T-helper 2 cell treated with Interferon-gamma antibody and Interleukin-4, amounts not matched to agents 5 μg/mL and 100 μg/mL, for 36 hours (primary cell): ENCODE results near the gene NCAPH2.
A peak's percentile ranks its signal among the peaks of the same experiment; 100 is the strongest.

ENCODE experiments used
- DNase-seq: peaks from one replicate; pipeline ENCODE4 v3.0.0; 2021; ENCODE audit warnings: low spot score
- H3K27ac Mint-ChIP-seq: one replicate; pipeline ENCODE4 v1.8.0; 2021; ENCODE audit warnings: mild to moderate bottlenecking, mixed read lengths
- H3K27me3 Mint-ChIP-seq: one replicate; pipeline ENCODE4 v1.8.0; 2021; ENCODE audit warnings: low read depth, mixed read lengths
- H3K36me3 Mint-ChIP-seq: one replicate; pipeline ENCODE4 v1.8.0; 2021; ENCODE audit warnings: low read depth, mixed read lengths
- H3K4me1 Mint-ChIP-seq: one replicate; pipeline ENCODE4 v1.8.0; 2021; ENCODE audit warnings: low read depth, mixed read lengths
- H3K4me3 Mint-ChIP-seq: one replicate; pipeline ENCODE4 v1.8.0; 2022; ENCODE audit warnings: mild to moderate bottlenecking, moderate library complexity, mixed read lengths
- H3K9me3 Mint-ChIP-seq: one replicate; pipeline ENCODE4 v1.8.0; 2021; ENCODE audit warnings: mixed read lengths

The NCAPH2 gene

GRCh38 chr22:50490531-50491308 lies 17.3 kb upstream of the NCAPH2 start:
- Mint-ChIP-seq H3K4me3 (no peak overlapping the region), H3K27ac (no peak overlapping the region), H3K9me3 (no peaks in the 10 kb centered on the region), H3K36me3 (no peaks in the 10 kb centered on the region), H3K4me1 (peaks cover 6% of the 10 kb centered on the region), H3K27me3 (no peaks in the 10 kb centered on the region)
- no peak for DNase-seq

- DNase-seq = no peak
- peaks cover 1% of the 10 kb centered on the region for H3K36me3 Mint-ChIP-seq
- no peaks in the 10 kb centered on the region for H3K27me3 Mint-ChIP-seq
- H3K4me1 Mint-ChIP-seq = peaks cover 4% of the 10 kb centered on the region
- no peak overlapping the region for H3K27ac Mint-ChIP-seq
- H3K9me3 Mint-ChIP-seq = no peaks in the 10 kb centered on the region
- H3K4me3 Mint-ChIP-seq = no peak overlapping the region
Measured at GRCh38 chr22:50497093-50497492, 10.9 kb upstream of the NCAPH2 start.

GRCh38 chr22:50498322-50498890 lies 9.6 kb upstream of the NCAPH2 start:
- H3K4me1 Mint-ChIP-seq = peaks cover 4% of the 10 kb centered on the region
- H3K9me3 Mint-ChIP-seq = no peaks in the 10 kb centered on the region
- H3K4me3 Mint-ChIP-seq = no peak overlapping the region
- peaks cover 2% of the 10 kb centered on the region for H3K36me3 Mint-ChIP-seq
- DNase-seq = peak; percentile 57
- no peak overlapping the region for H3K27ac Mint-ChIP-seq
- no peaks in the 10 kb centered on the region for H3K27me3 Mint-ChIP-seq

- H3K4me3 Mint-ChIP-seq = no peak overlapping the region
- peaks cover 4% of the 10 kb centered on the region for H3K4me1 Mint-ChIP-seq
- no peaks in the 10 kb centered on the region for H3K9me3 Mint-ChIP-seq
- no peak for DNase-seq
- H3K36me3 Mint-ChIP-seq = peaks cover 2% of the 10 kb centered on the region
- no peak overlapping the region for H3K27ac Mint-ChIP-seq
- H3K27me3 Mint-ChIP-seq = no peaks in the 10 kb centered on the region
Measured at GRCh38 chr22:50500452-50500851, 7.6 kb upstream of the NCAPH2 start.

GRCh38 chr22:50502096-50502495 lies 5.9 kb upstream of the NCAPH2 start:
- H3K4me3 Mint-ChIP-seq = no peak overlapping the region
- H3K27ac Mint-ChIP-seq = peak overlapping the region; percentile 20
- H3K4me1 Mint-ChIP-seq = peaks cover 4% of the 10 kb centered on the region
- H3K9me3 Mint-ChIP-seq = no peaks in the 10 kb centered on the region
- H3K36me3 Mint-ChIP-seq = peaks cover 5% of the 10 kb centered on the region
- DNase-seq = no peak
- no peaks in the 10 kb centered on the region for H3K27me3 Mint-ChIP-seq

GRCh38 chr22:50502628-50503474 lies 5.2 kb upstream of the NCAPH2 start:
- Mint-ChIP-seq H3K9me3 (no peaks in the 10 kb centered on the region), H3K4me3 (no peak overlapping the region), H3K27ac (no peak overlapping the region), H3K27me3 (no peaks in the 10 kb centered on the region), H3K4me1 (peaks cover 4% of the 10 kb centered on the region), H3K36me3 (peaks cover 8% of the 10 kb centered on the region)
- DNase-seq = no peak

GRCh38 chr22:50503475-50504145 lies 4.4 kb upstream of the NCAPH2 start:
- Mint-ChIP-seq H3K36me3 (peaks cover 8% of the 10 kb centered on the region), H3K4me1 (no peaks in the 10 kb centered on the region), H3K27ac (no peak overlapping the region), H3K27me3 (no peaks in the 10 kb centered on the region), H3K4me3 (no peak overlapping the region), H3K9me3 (no peaks in the 10 kb centered on the region)
- no peak for DNase-seq

- H3K4me3 Mint-ChIP-seq = no peak overlapping the region
- DNase-seq = no peak
- H3K9me3 Mint-ChIP-seq = no peaks in the 10 kb centered on the region
- H3K36me3 Mint-ChIP-seq = peaks cover 11% of the 10 kb centered on the region
- H3K27me3 Mint-ChIP-seq = no peaks in the 10 kb centered on the region
- H3K4me1 Mint-ChIP-seq = peaks cover 9% of the 10 kb centered on the region
- H3K27ac Mint-ChIP-seq = no peak overlapping the region
Measured at GRCh38 chr22:50504369-50505211, 3.4 kb upstream of the NCAPH2 start.

- Mint-ChIP-seq H3K4me1 (peaks cover 10% of the 10 kb centered on the region), H3K36me3 (peaks cover 12% of the 10 kb centered on the region), H3K4me3 (peak overlapping the region; percentile 43), H3K27me3 (no peaks in the 10 kb centered on the region), H3K27ac (no peak overlapping the region), H3K9me3 (no peaks in the 10 kb centered on the region)
- no peak for DNase-seq
Measured at GRCh38 chr22:50505276-50505775, 2.7 kb upstream of the NCAPH2 start.

GRCh38 chr22:50505776-50506610 lies 2.0 kb upstream of the NCAPH2 start:
- DNase-seq = no peak
- Mint-ChIP-seq H3K27me3 (no peaks in the 10 kb centered on the region), H3K36me3 (peaks cover 12% of the 10 kb centered on the region), H3K9me3 (no peaks in the 10 kb centered on the region), H3K27ac (peak overlapping the region; percentile 36), H3K4me3 (peak overlapping the region; percentile 99), H3K4me1 (peaks cover 10% of the 10 kb centered on the region)

GRCh38 chr22:50506611-50507420 lies 1.2 kb upstream of the NCAPH2 start:
- H3K27ac Mint-ChIP-seq = peak overlapping the region; percentile 94
- H3K36me3 Mint-ChIP-seq = peaks cover 12% of the 10 kb centered on the region
- no peak for DNase-seq
- no peaks in the 10 kb centered on the region for H3K27me3 Mint-ChIP-seq
- H3K4me3 Mint-ChIP-seq = peak overlapping the region; percentile 99
- no peaks in the 10 kb centered on the region for H3K9me3 Mint-ChIP-seq
- peaks cover 10% of the 10 kb centered on the region for H3K4me1 Mint-ChIP-seq
